HepG2 (cell line): ENCODE results near the gene PRKAR2B. TPM values are rescaled to one million over a fixed set of nuclear protein-coding genes. Genes with fewer than 3 reads are reported as not detected.
"Not testable (repeated sequence)": the region's sequence is repeated elsewhere in the genome, so short reads cannot be mapped to it uniquely, and the experiment has no call there.

Experiments used
- ATAC-seq: fragments of 200-7000 bp; cut with Tn5 transposase; 3 replicates; pipeline ENCODE4 v1.9.1; 2020; ENCODE audit warnings: mild to moderate bottlenecking, moderate library complexity
- BruUV-seq: library from RNA; stranded (reverse); fragments of 400-500 nt; replicated peaks from 2 replicates; lab custom pipeline; 2021; lab: Mats Ljungman, UMichigan
- CTCF ChIA-PET: fragments of 300-600 bp; formaldehyde crosslinking; extraction: SDS; loops from one replicate; lab custom pipeline; 2021; ENCODE audit warnings: low total read pairs, inconsistent platforms, low intra/inter-chr PET ratio; lab: Yijun Ruan, JAX
- POLR2A ChIA-PET: fragments of 350-600 bp; sonication (Branson Sonifier 250); formaldehyde crosslinking; loops from one replicate; lab custom pipeline; 2020; ENCODE audit warnings: antibody characterized with exemption, inconsistent platforms; lab: Yijun Ruan, JAX
- DNase-seq: peaks from one replicate; pipeline ENCODE4 v3.0.0-alpha.2; 2015; ENCODE audit warnings: low spot score
- FAIRE-seq: peaks from 3 replicates; lab custom pipeline; 2011; peaks lifted over from hg19 to GRCh38; lab: Jason Lieb, UNC
- H2AFZ ChIP-seq: one replicate; pipeline ENCODE4 v1.6.1; 2011; ENCODE audit warnings: low read length, inconsistent platforms
- H3K27ac ChIP-seq: fragments of 300-600 bp; 3 replicates; pipeline ENCODE4 v1.8.0; 2011; ENCODE audit warnings: mixed run types, mild to moderate bottlenecking, mixed read lengths, low read length, inconsistent platforms; ENCODE audit not compliant: insufficient read depth; ENCODE audit errors: extremely low read length
- H3K27me3 ChIP-seq, 2 experiments: fragments of 200-600 bp in 1 of 2; 2 replicates in 1 of 2; 3 replicates in 1 of 2; pipeline versions ENCODE4 v1.6.0 to v1.8.0; 2011; ENCODE audit warnings: low read length in 2 of 2, mild to moderate bottlenecking in 2 of 2, moderate library complexity in 2 of 2, inconsistent platforms in 1 of 2; ENCODE audit not compliant: insufficient read depth in 2 of 2, control insufficient read depth in 1 of 2
- H3K36me3 ChIP-seq, 2 experiments: fragments of 200-600 bp in 1 of 2; replicated peaks in 1 of 2; 2 replicates in 1 of 2; 3 replicates in 1 of 2; pipeline versions ENCODE4 v1.5.1 to v1.8.0; 2011; ENCODE audit warnings: low read length in 2 of 2, inconsistent platforms in 1 of 2; ENCODE audit not compliant: insufficient read depth in 2 of 2, control insufficient read depth in 1 of 2
- H3K4me1 ChIP-seq: 2 replicates; pipeline ENCODE4 v1.5.1; 2012; ENCODE audit warnings: low read length, inconsistent platforms; ENCODE audit not compliant: insufficient read depth
- H3K4me2 ChIP-seq: 2 replicates; pipeline ENCODE4 v1.6.0; 2011; ENCODE audit warnings: low read depth, low read length, inconsistent platforms
- H3K4me3 ChIP-seq, 3 experiments: fragments of 200-600 bp in 1 of 3; sonication (generic), shearing (Covaris generic) in 1 of 3; replicated peaks in 1 of 3; 2 replicates each; pipeline ENCODE4 v1.5.1; 2011 to 2016; ENCODE audit warnings: low read length in 3 of 3, inconsistent platforms in 2 of 3, low read depth in 2 of 3, mild to moderate bottlenecking in 2 of 3, control low read depth in 1 of 3, mixed read lengths in 1 of 3; ENCODE audit not compliant: insufficient read depth in 1 of 3
- H3K79me2 ChIP-seq: one replicate; pipeline ENCODE4 v1.6.1; 2011; ENCODE audit warnings: low read length, inconsistent platforms; ENCODE audit not compliant: insufficient read depth
- H3K9ac ChIP-seq: 2 replicates; pipeline ENCODE4 v1.6.0; 2011; ENCODE audit warnings: mild to moderate bottlenecking, low read depth, low read length, inconsistent platforms; ENCODE audit not compliant: insufficient read depth
- H3K9me3 ChIP-seq: 2 replicates; pipeline ENCODE4 v1.5.1; 2012; ENCODE audit warnings: mild to moderate bottlenecking, low read length
- H4K20me1 ChIP-seq: 2 replicates; pipeline ENCODE4 v1.6.0; 2011; ENCODE audit warnings: inconsistent platforms, mild to moderate bottlenecking, low read length, moderate library complexity; ENCODE audit not compliant: insufficient read depth
- ZBTB33 ChIP-seq: sonication (generic); formaldehyde crosslinking; IDR thresholded peaks from 2 replicates; pipeline ENCODE4 v1.4.0; 2020; ENCODE audit warnings: missing genetic modification reagents
- ZNF232 ChIP-seq: sonication (generic); formaldehyde crosslinking; IDR thresholded peaks from 2 replicates; pipeline ENCODE4 v1.4.0; 2020; ENCODE audit warnings: missing genetic modification reagents, borderline replicate concordance
- ZSCAN22 ChIP-seq: sonication (generic); formaldehyde crosslinking; IDR thresholded peaks from 2 replicates; pipeline ENCODE4 v1.4.0; 2020; ENCODE audit warnings: mild to moderate bottlenecking, missing genetic modification reagents
- WGBS: methylation state at CpG from one replicate; pipeline ENCODE4 v1.1.6; 2017; ENCODE audit warnings: low lambda C conversion rate; 5-methylcytosine and 5-hydroxymethylcytosine counted together
- in situ Hi-C: cut with HindIII; loops from 2 replicates; pipeline ENCODE4 v1.10.0; 2017; ENCODE audit warnings: low pct_unique_long_range_greater_than_20kb; ENCODE audit not compliant: extremely low pct_ligation_motif_present
- intact Hi-C: fragments of 100-400 bp; cut with micrococcal nuclease; formaldehyde crosslinking; loops from one replicate; pipeline ENCODE4 v1.10.0; 2022; ENCODE audit not compliant: unreplicated experiment
- polyA plus RNA-seq, 8 experiments: library from polyadenylated mRNA; depleted of rRNA in 3 of 8; stranded (reverse) in 7 of 8; unstranded in 1 of 8; fragments of >200 nt; fragmentation: Illumina TruSeq in 4 of 8; extraction: Trizol in 4 of 8; gene quantifications; 2 replicates each; pipeline versions ENCODE4 v1.2.1 to v1.2.3, GENCODE V29; 2011 to 2016; ENCODE audit warnings: low read depth in 4 of 8, missing spikeins in 1 of 8, mixed read lengths in 1 of 8; ENCODE audit not compliant: insufficient read depth in 1 of 8
- total RNA-seq, 5 experiments: library from RNA; depleted of rRNA; stranded (reverse); fragments of >200 nt; fragmentation: Illumina TruSeq; extraction: Trizol; gene quantifications; 2 replicates each; pipeline ENCODE4 v1.2.3, GENCODE V29; 2016; ENCODE audit warnings: low read depth in 1 of 5
- TF ChIP-seq, protein P1 (sequence below): sonication (generic); formaldehyde crosslinking; IDR thresholded peaks from 2 replicates; pipeline ENCODE4 v1.4.0; 2020; ENCODE audit warnings: missing genetic modification reagents, borderline replicate concordance

The PRKAR2B gene
- total and polyA plus RNA-seq, 2 of the 13 experiments (the other 11 are each of a cell fraction or from before 2014, with no cell fraction given), result not detected

DNA sequence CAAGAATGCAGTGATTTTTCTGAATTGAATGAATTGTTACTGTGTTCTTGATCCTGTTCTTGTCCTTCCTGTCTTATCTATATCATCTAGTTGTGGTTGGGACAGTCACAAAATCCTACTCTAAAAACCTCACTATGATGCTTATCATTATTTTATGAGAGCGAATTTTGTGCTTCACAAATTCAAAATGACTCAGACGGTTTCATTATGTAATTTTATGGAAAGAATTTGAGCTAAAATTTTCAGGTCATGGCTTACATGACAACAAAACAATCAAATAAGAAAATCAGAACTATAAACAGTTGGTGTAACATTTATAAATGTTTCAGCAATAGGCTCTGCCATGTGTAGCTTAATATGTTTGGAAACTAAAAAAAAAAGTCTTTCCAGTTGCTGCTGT lies 6.9 kb downstream of the PRKAR2B start (continued):
- TF ChIP-seq ZBTB33 (CRISPR knock-in tag) (no peak), ZNF232 (CRISPR knock-in tag) (no peak), ZSCAN22 (CRISPR knock-in tag) (no peak)
- TF ChIP-seq, protein P1, sequence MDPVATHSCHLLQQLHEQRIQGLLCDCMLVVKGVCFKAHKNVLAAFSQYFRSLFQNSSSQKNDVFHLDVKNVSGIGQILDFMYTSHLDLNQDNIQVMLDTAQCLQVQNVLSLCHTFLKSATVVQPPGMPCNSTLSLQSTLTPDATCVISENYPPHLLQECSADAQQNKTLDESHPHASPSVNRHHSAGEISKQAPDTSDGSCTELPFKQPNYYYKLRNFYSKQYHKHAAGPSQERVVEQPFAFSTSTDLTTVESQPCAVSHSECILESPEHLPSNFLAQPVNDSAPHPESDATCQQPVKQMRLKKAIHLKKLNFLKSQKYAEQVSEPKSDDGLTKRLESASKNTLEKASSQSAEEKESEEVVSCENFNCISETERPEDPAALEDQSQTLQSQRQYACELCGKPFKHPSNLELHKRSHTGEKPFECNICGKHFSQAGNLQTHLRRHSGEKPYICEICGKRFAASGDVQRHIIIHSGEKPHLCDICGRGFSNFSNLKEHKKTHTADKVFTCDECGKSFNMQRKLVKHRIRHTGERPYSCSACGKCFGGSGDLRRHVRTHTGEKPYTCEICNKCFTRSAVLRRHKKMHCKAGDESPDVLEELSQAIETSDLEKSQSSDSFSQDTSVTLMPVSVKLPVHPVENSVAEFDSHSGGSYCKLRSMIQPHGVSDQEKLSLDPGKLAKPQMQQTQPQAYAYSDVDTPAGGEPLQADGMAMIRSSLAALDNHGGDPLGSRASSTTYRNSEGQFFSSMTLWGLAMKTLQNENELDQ (CRISPR knock-in tag), result no peak

- WGBS, result 38% methylated on average over 1 of the region's 1 CpG
Observed at GRCh38 chr7:107054965-107055364, 10.5 kb downstream of the PRKAR2B start.

GRCh38 chr7:107056058-107056457 lies 11.6 kb downstream of the PRKAR2B start:
- H3K27me3 ChIP-seq, BruUV-seq: not testable (repeated sequence)

More at GRCh38 chr7:107054965-107055364, 10.5 kb downstream of the PRKAR2B start:
- ATAC-seq, DNase-seq, H4K20me1 ChIP-seq, H3K79me2 ChIP-seq, H3K4me2 ChIP-seq, POLR2A ChIA-PET, H3K36me3 ChIP-seq, H3K4me1 ChIP-seq, H3K9ac ChIP-seq, H2AFZ ChIP-seq, H3K27ac ChIP-seq, FAIRE-seq, H3K9me3 ChIP-seq, H3K27me3 ChIP-seq, in situ Hi-C loops, intact Hi-C loops, CTCF ChIA-PET, BruUV-seq, H3K4me3 ChIP-seq: not testable (repeated sequence)

More at GRCh38 chr7:107056058-107056457, 11.6 kb downstream of the PRKAR2B start:
- H4K20me1 ChIP-seq, CTCF ChIA-PET, FAIRE-seq, H3K4me1 ChIP-seq, DNase-seq, H3K36me3 ChIP-seq, in situ Hi-C loops, intact Hi-C loops, H3K79me2 ChIP-seq, POLR2A ChIA-PET, H3K4me2 ChIP-seq, H3K27ac ChIP-seq, H3K9ac ChIP-seq, H3K9me3 ChIP-seq, ATAC-seq, H3K4me3 ChIP-seq, H2AFZ ChIP-seq: not testable (repeated sequence)
- WGBS, result 31% methylated on average over 3 of the region's 3 CpGs
